Measurements from ENCODE around the gene GOLGB1.

- TF ChIP-seq CTCF (IDR thresholded peaks at IDR 0.05; ENCODE audit: low read length) (no peak), EZH2phosphoT487 (IDR thresholded peaks at IDR 0.05; ENCODE audit: low read length) (no peak), EZH2 (optimal IDR thresholded peaks at IDR 0.05; ENCODE audit: low read depth, low read length) (no peak)
These were observed 2.7 kb upstream of the GOLGB1 start for GRCh38 chr3:121752261-121752660.

Data from MM.1S (cell line).